Ovary (tissue), 9 donors: ENCODE data around the gene TMEM151B. TPM values are rescaled to one million over a fixed set of nuclear protein-coding genes. Genes with fewer than 3 reads are reported as not detected.

Experiments
- DNase-seq, 5 donors: peaks; one replicate each; pipeline ENCODE4 v3.0.0-alpha.2; 2019 to 2020
- H3K27ac ChIP-seq, 2 donors: fragments of 200-600 bp; one replicate each; pipeline versions ENCODE4 v1.5.1 to v1.8.0; 2019 to 2022
- H3K27me3 ChIP-seq: fragments of 200-600 bp; one replicate; pipeline ENCODE4 v1.8.0; 2022
- H3K36me3 ChIP-seq: fragments of 200-600 bp; sonication (generic); one replicate; pipeline ENCODE4 v1.5.1; 2019
- H3K4me1 ChIP-seq: one replicate; pipeline ENCODE4 v1.8.1; 2013; ENCODE audit warnings: mild to moderate bottlenecking, moderate library complexity; ENCODE audit not compliant: insufficient read depth
- H3K4me3 ChIP-seq: fragments of 200-600 bp; sonication (generic); one replicate; pipeline ENCODE4 v1.5.1; 2017
- H3K9me3 ChIP-seq, 2 donors: fragments of 200-600 bp in 1 of 2; sonication (generic) in 1 of 2; one replicate each; pipeline versions ENCODE4 v1.5.1 to v1.8.1; 2013 to 2019; ENCODE audit warnings: mild to moderate bottlenecking in 1 of 2, moderate library complexity in 1 of 2
- EP300 ChIP-seq: sonication (generic); formaldehyde crosslinking; IDR thresholded peaks from one replicate; pipeline ENCODE4 v1.6.1; 2017; ENCODE audit warnings: antibody characterized with exemption
- POLR2A ChIP-seq: fragments of 450-650 bp; IDR thresholded peaks from one replicate; pipeline ENCODE4 v1.6.1; 2017; ENCODE audit warnings: antibody characterized with exemption, mild to moderate bottlenecking, moderate library complexity
- WGBS, 3 donors: extraction: QIAGEN DNeasy Blood & Tissue Kit in 1 of 3; methylation state at CpG; one replicate each; pipeline versions ENCODE4 v1.1.5 to v1.1.7; 2013 to 2017; 5-methylcytosine and 5-hydroxymethylcytosine counted together
- intact Hi-C, 4 donors: fragments of 100-400 bp; cut with DNase I; formaldehyde crosslinking; loops; one replicate each; pipeline versions ENCODE4 v1.11.0 to v1.15.1; 2022 to 2023
- polyA plus RNA-seq, 2 donors: library from polyadenylated mRNA; stranded (reverse); fragments of 200-250 nt in 1 of 2; fragments of 350-450 nt in 1 of 2; fragmentation: Illumina TruSeq in 1 of 2; extraction: RNeasy Lipid Tissue Mini Kit (QIAGEN cat#74804) in 1 of 2; gene quantifications; one replicate each; pipeline ENCODE4 v1.2.3, GENCODE V29; 2013 to 2014
- total RNA-seq, 7 donors: library from RNA; depleted of rRNA in 2 of 7; stranded (reverse); fragments of >200 nt in 2 of 7; fragmentation: NEBNext Ultra II Directional in 3 of 7; extraction: Animal tissue kit (Norgen Biotek cat#: 25700) in 3 of 7; gene quantifications; one replicate each; pipeline versions ENCODE4 v1.1.0 to v1.2.4, GENCODE V29; 2016 to 2023
- TF ChIP-seq, protein P1 (sequence below), 3 donors: fragments of 450-650 bp in 2 of 3; fragments of 200-600 bp in 1 of 3; IDR thresholded peaks; one replicate each; pipeline versions ENCODE4 v1.5.1 to v1.8.0; 2016 to 2022; ENCODE audit warnings: antibody characterized with exemption in 3 of 3, mild to moderate bottlenecking in 1 of 3
- donor health status: DM: no; HTN: no; CAD: no; lungs with moderate emphysema.
- donor health status: DM: no; HTN: no; CAD: no.
- donor health status: Bipolar disorder and iron deficiency.
- donor health status: DM: yes; HTN: yes; CAD: no.
- donor health status: DM: no; HTN: no; CAD: no.
- donor health status: DM: yes; HTN: yes; CAD: no.

TMEM151B gene
- total and polyA plus RNA-seq, 9 donors, result under 0.01 to 0.12 (median 0.05) TPM; not detected in 4

DNA sequence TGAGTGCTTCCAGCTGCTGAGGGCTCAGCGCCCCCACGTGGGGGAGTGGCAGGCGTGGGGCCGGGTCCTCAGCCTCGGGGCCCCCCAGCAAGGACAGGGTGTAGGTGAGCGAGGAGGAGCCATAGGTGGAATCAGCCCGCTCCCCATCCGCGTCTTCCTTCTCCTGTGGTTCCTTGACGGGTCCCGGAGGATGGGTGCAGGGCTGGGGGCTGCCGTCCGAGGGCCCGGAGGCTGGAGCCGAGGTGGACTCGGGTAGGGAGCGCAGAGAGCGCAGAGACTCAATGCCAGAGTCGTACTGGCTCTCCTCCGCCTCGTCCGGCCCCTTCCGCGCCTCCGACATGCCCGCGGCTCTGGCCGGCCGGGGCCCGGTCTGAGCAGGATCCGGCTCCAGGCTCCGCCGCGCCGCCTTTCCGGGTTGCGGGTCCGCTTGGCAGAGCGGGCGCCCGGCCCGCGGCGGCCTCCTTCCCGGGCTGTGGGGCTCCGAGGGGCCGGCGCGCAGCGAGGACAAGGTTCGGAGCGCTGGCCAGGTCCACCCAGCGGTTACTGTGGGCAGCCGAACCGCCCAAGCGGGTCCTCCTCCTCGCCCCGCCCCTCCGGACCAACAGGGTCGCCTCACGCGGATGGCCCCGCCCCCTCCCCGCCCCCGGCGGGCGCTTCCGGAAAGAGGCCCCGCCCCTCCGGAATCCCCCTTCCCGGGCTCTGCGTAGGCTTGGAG lies 5.1 kb upstream of the TMEM151B start, which contains the start of gene NFKBIE:
NFKBIE (minus strand) TSS at position 545 of the 715 bp plus-strand sequence; CDS start at position 340, 205 bp downstream.
- Histone ChIP-seq H3K27me3 (no peaks in the 10 kb centered on the region), H3K4me1 (peaks cover 9% of the 10 kb centered on the region), H3K27ac (peak within 1 kb of the TSS; percentile 41 to 49), H3K36me3 (no peaks in the 10 kb centered on the region), H3K4me3 (peak within 1 kb of the TSS; percentile 79), H3K9me3 (no peaks in the 10 kb centered on the region)
- DNase-seq, result peak; percentile 96 to 98 (median 97)
- WGBS, 3 donors, result 0% methylated on average over 38 to 71 of the region's 72 CpGs
- TF ChIP-seq EP300 (no peak), POLR2A (peak; percentile 33)
- TF ChIP-seq, protein P1, sequence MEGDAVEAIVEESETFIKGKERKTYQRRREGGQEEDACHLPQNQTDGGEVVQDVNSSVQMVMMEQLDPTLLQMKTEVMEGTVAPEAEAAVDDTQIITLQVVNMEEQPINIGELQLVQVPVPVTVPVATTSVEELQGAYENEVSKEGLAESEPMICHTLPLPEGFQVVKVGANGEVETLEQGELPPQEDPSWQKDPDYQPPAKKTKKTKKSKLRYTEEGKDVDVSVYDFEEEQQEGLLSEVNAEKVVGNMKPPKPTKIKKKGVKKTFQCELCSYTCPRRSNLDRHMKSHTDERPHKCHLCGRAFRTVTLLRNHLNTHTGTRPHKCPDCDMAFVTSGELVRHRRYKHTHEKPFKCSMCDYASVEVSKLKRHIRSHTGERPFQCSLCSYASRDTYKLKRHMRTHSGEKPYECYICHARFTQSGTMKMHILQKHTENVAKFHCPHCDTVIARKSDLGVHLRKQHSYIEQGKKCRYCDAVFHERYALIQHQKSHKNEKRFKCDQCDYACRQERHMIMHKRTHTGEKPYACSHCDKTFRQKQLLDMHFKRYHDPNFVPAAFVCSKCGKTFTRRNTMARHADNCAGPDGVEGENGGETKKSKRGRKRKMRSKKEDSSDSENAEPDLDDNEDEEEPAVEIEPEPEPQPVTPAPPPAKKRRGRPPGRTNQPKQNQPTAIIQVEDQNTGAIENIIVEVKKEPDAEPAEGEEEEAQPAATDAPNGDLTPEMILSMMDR (IDR thresholded peaks at IDR 0.05), result peak in 1 of 3 donors; percentile 48
- intact Hi-C loops, result no loop called here

DNA sequence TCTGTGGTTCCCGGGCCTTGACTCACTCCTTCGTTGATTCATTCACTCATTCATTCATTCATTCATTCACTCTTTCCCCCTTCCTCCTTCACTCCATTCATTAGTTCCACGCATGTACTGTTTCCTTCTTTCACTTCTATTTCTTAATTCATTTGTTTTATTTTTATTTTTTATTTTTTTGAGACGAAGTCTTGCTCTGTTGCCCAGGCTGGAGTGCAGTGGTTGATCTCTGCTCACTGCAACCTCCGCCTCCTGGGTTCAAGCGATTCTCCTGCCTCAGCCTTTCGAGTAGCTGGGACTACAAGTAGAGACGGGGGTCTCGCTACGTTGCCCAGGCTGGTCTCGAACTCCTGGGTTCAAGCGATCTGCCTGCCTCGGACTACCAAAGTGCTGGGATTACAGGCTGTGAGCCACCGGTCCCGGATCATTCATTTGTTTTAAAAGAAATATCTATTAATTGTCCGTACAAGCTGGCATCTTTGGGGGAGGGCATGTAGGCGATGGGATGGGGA lies 4.5 kb upstream of the TMEM151B start:
- no peak overlapping the region for H3K27ac ChIP-seq
- no peaks in the 10 kb centered on the region for H3K9me3 ChIP-seq
- intact Hi-C loops, result no loop called here
- no peak for DNase-seq
- peak overlapping the region; percentile 79 for H3K4me3 ChIP-seq
- TF ChIP-seq POLR2A, result no peak
- TF ChIP-seq, protein P1 (IDR thresholded peaks at IDR 0.05), result no peak
- TF ChIP-seq EP300, result no peak
- WGBS, 3 donors, result 54 to 61% (median 59%) methylated on average over 17 of the region's 17 CpGs
- no peaks in the 10 kb centered on the region for H3K27me3 ChIP-seq
- H3K4me1 ChIP-seq, result peaks cover 9% of the 10 kb centered on the region
- no peaks in the 10 kb centered on the region for H3K36me3 ChIP-seq

DNA sequence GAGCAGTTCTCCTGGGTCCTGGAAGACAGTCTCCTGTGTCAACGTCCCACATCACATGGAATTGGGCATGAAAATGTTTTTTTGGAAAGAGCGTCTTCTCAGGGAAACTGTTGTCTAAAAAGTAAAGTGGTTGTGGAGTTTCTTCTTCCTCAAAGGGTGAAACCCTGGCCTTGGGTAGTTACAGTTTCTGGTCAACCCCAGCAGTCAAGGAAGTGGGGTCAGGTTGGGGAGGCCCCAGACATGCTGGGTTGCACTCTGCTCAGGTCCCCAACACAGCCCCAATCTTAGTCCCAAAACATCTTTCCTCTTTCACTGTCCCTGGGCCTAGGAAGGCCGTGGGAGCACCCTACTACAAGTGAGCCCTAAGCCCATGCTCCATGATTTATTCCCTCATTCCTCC lies 3.9 kb upstream of the TMEM151B start:
- H3K9me3 ChIP-seq, result no peaks in the 10 kb centered on the region
- H3K4me3 ChIP-seq, result no peak overlapping the region
- TF ChIP-seq POLR2A (no peak), EP300 (no peak)
- TF ChIP-seq, protein P1 (IDR thresholded peaks at IDR 0.05), result no peak
- H3K27me3 ChIP-seq, result no peaks in the 10 kb centered on the region
- 62 to 67% (median 64%) methylated on average over 3 of the region's 3 CpGs for WGBS, 3 donors
- H3K36me3 ChIP-seq, result no peaks in the 10 kb centered on the region
- no peak for DNase-seq
- H3K27ac ChIP-seq, result no peak overlapping the region
- H3K4me1 ChIP-seq, result peaks cover 9% of the 10 kb centered on the region
- intact Hi-C loops, result no loop called here

DNA sequence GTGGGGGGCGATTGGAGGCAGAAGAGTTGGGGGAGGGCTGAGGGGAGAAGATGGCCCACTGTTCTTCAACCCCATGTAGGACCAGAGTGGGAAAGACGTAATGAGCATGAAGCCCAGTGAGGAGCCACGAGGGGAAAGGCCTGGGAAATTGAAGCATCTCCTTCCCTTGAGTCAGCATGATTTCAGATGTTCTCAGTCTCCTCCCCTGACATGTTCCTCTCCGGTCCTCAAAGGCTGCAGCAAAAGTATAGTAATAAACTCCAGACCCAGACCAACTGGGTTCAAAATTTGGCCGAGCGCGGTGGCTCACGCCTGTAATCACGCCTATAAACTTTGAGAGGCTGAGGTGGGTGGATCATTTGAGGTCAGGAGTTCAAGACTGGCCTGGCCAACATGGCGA lies 3.0 kb upstream of the TMEM151B start:
- 56 to 64% (median 61%) methylated on average over 10 of the region's 10 CpGs for WGBS, 3 donors

More for the DNA sequence above, 3.0 kb upstream of the TMEM151B start:
- H3K9me3 ChIP-seq, result no peaks in the 10 kb centered on the region
- H3K36me3 ChIP-seq, result no peaks in the 10 kb centered on the region
- no peak for TF ChIP-seq EP300
- no peak for TF ChIP-seq POLR2A
- TF ChIP-seq, protein P1 (IDR thresholded peaks at IDR 0.05), result no peak
- H3K4me1 ChIP-seq, result peaks cover 9% of the 10 kb centered on the region
- no peaks in the 10 kb centered on the region for H3K27me3 ChIP-seq
- no peak overlapping the region for H3K27ac ChIP-seq
- intact Hi-C loops, result no loop called here
- H3K4me3 ChIP-seq, result no peak overlapping the region
- no peak for DNase-seq
